Left lung (tissue), 10 donors: Measurements from ENCODE around the gene NEMP1. TPM values are rescaled to one million over a fixed set of nuclear protein-coding genes. Genes with fewer than 3 reads are reported as not detected.

Source experiments
- ATAC-seq: fragments of 200-7000 bp; cut with Tn5 transposase; one replicate; pipeline ENCODE4 v1.9.1; 2020; ENCODE audit warnings: moderate library complexity
- DNase-seq, 4 donors: peaks; one replicate each; pipeline ENCODE4 v3.0.0-alpha.2; 2013 to 2020
- H3K27ac ChIP-seq, 2 donors: fragments of 200-600 bp; sonication (generic) in 1 of 2; one replicate each; pipeline versions ENCODE4 v1.5.0 to v1.8.0; 2020 to 2021
- H3K27me3 ChIP-seq, 2 donors: fragments of 200-600 bp; sonication (generic) in 1 of 2; one replicate each; pipeline versions ENCODE4 v1.5.0 to v1.8.0; 2020 to 2021
- H3K36me3 ChIP-seq, 2 donors: fragments of 200-600 bp; sonication (generic) in 1 of 2; one replicate each; pipeline versions ENCODE4 v1.5.0 to v1.8.0; 2020 to 2021
- H3K4me1 ChIP-seq, 2 donors: fragments of 200-600 bp; one replicate each; pipeline ENCODE4 v1.8.0; 2021
- H3K4me3 ChIP-seq, 2 donors: fragments of 200-600 bp; sonication (generic) in 1 of 2; one replicate each; pipeline versions ENCODE4 v1.5.0 to v1.8.0; 2020 to 2021; ENCODE audit warnings: mild to moderate bottlenecking in 1 of 2
- H3K9me3 ChIP-seq, 2 donors: fragments of 200-600 bp; sonication (generic) in 1 of 2; one replicate each; pipeline versions ENCODE4 v1.5.0 to v1.8.0; 2020 to 2021
- intact Hi-C, 2 donors: fragments of 100-400 bp; cut with DNase I; formaldehyde crosslinking; loops; one replicate each; pipeline versions ENCODE4 v1.11.2 to v1.14.2; 2022
- polyA plus RNA-seq, 6 donors: library from polyadenylated mRNA; unstranded; fragments of 120-200 nt; gene quantifications; one replicate each; pipeline ENCODE4 v1.2.1, GENCODE V29; 2013; ENCODE audit not compliant: insufficient read length in 6 of 6
- total RNA-seq, 2 donors: library from RNA; stranded (reverse); fragmentation: NEBNext Ultra II Directional; extraction: Animal tissue kit (Norgen Biotek cat#: 25700); gene quantifications; one replicate each; pipeline ENCODE4 v1.2.1, GENCODE V29; 2021
- TF ChIP-seq, protein P1 (sequence below), 2 donors: fragments of 200-600 bp; sonication (generic) in 1 of 2; IDR thresholded peaks; one replicate each; pipeline versions ENCODE4 v1.5.0 to v1.8.0; 2021; ENCODE audit warnings: antibody characterized with exemption in 2 of 2
- donor health status: DM: no; HTN: yes; CAD: no.
- donor health status: DM: no; HTN: no; CAD: no.

The NEMP1 gene
- total and polyA plus RNA-seq, 8 donors = 16.4 to 29.2 (median 26.6) TPM

DNA sequence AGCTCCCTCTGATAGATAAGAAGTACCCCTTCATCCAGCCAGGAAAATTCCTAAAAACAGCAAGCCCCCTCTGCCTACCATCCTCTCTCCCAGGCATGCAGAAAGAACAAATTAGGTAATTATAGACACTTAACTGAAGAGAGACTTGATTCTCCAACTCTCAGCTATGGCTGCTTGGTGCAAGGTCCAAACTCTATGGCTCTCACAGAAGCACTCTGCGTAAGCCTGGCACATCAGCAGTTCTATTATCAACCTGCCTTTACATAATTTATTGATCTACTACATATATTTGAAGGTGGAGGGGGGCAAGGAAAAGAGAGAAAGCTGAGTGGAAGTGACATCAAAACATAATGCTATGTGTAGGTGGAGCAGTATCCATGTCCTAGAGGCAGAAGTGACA lies 27.6 kb downstream of the NEMP1 start:
- DNase-seq (no peak), ATAC-seq (no peak)
- intact Hi-C loops = no loop called here
- peaks cover 0 to 40% of the 10 kb centered on the region in 2 donors for H3K4me1 ChIP-seq
- H3K27ac ChIP-seq = no peak overlapping the region
- TF ChIP-seq, protein P1, sequence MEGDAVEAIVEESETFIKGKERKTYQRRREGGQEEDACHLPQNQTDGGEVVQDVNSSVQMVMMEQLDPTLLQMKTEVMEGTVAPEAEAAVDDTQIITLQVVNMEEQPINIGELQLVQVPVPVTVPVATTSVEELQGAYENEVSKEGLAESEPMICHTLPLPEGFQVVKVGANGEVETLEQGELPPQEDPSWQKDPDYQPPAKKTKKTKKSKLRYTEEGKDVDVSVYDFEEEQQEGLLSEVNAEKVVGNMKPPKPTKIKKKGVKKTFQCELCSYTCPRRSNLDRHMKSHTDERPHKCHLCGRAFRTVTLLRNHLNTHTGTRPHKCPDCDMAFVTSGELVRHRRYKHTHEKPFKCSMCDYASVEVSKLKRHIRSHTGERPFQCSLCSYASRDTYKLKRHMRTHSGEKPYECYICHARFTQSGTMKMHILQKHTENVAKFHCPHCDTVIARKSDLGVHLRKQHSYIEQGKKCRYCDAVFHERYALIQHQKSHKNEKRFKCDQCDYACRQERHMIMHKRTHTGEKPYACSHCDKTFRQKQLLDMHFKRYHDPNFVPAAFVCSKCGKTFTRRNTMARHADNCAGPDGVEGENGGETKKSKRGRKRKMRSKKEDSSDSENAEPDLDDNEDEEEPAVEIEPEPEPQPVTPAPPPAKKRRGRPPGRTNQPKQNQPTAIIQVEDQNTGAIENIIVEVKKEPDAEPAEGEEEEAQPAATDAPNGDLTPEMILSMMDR (IDR thresholded peaks at IDR 0.05) = no peak
- H3K36me3 ChIP-seq = no peaks in the 10 kb centered on the region
- H3K9me3 ChIP-seq = no peaks in the 10 kb centered on the region
- H3K27me3 ChIP-seq = no peaks in the 10 kb centered on the region
- no peak overlapping the region for H3K4me3 ChIP-seq

DNA sequence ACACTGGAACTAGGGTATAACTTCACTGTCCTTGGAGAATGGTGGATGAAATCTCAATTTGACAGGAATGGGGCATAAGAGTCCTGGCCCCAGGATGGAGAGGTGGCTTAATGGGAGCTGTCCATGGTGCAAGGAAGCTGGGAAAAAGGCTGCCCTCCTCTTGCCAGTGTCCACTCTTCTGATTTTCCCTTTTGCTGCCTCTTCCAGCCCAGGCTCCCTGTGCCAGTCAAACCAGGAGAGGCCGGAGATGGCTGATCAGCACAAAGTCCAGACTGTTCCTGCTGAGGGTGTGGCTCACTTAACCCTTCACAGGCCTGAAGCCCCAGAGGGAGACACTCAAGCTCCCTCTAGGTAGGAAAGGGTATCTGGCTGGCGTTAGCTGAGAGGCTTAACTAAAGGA lies 28.7 kb downstream of the NEMP1 start, which contains the start of gene MYO1A:
TSS of gene MYO1A (minus strand) at position 240 of the 400 bp plus-strand sequence. CDS start 1,806 bp downstream, outside the sequence.
- Histone ChIP-seq H3K4me3 (no peak within 1 kb of the TSS), H3K4me1 (peaks cover 0 to 38% of the 10 kb centered on the region in 2 donors), H3K27me3 (peaks cover 0 to 6% of the 10 kb centered on the region in 2 donors), H3K36me3 (no peaks in the 10 kb centered on the region), H3K9me3 (no peaks in the 10 kb centered on the region), H3K27ac (peak within 1 kb of the TSS in 1 of 2 donors; percentile 28)
- peak; percentile 42 for ATAC-seq
- TF ChIP-seq, protein P1 (IDR thresholded peaks at IDR 0.05) = no peak
- no peak for DNase-seq
- intact Hi-C loops = no loop called here

DNA sequence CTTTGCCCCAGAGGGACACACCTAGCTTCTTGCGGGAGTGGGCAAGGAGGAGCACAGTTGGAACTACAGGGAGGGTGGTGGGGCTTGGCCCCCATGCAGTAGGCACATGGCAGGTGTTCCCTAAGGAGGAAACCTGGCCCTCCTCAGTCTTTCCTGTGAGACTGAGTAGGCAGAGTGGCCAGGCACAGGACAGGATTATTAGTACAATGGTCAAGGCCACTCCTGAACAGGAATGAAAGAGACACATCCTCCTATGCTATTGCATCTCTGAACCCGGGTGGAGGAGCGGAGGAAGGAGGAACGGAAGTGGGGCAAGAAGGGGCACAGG lies 29.5 kb downstream of the NEMP1 start:
- ATAC-seq (no peak), DNase-seq (no peak)
- no peaks in the 10 kb centered on the region for H3K36me3 ChIP-seq
- intact Hi-C loops = no loop called here
- no peak overlapping the region for H3K4me3 ChIP-seq
- H3K27ac ChIP-seq = peak overlapping the region in 1 of 2 donors; percentile 28
- H3K27me3 ChIP-seq = peaks cover 0 to 6% of the 10 kb centered on the region in 2 donors
- H3K9me3 ChIP-seq = no peaks in the 10 kb centered on the region
- TF ChIP-seq, protein P1 (IDR thresholded peaks at IDR 0.05) = no peak
- peaks cover 0 to 38% of the 10 kb centered on the region in 2 donors for H3K4me1 ChIP-seq

DNA sequence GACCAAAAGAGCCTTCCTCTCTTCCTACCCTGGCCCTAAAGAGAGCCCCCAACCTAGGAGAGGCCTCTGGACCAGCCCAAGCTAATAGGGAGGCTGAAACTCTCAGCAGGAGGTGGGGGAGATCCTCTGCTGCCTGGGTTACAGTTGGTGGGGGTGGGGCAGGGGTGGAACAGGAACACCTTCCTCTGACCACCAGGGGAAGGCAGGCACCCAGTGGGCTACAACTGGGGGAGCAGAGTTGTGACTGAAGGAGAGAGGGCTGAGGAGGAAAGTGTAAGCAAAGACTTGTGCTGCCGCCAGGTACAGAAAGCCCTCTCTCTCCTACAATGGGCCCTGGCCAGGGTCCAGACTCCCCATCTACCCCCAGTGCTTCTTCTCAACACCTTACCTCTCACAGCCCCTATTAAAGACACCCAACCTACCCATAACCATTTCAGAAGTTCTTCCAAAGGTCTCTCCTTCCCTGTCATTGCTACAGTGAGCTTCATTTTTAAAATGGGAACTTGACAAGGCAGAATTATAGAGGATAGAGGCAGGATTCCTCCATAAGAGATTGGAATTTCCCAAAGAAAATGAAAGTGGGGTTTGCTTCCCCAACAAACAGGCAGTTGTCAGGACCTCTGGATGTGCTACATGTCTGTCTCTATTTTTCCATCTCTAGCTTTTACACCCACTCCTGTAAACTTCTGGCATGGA lies 30.0 kb downstream of the NEMP1 start:
- TF ChIP-seq, protein P1 (IDR thresholded peaks at IDR 0.05) = no peak
- Histone ChIP-seq H3K27ac (peak overlapping the region in 1 of 2 donors; percentile 28), H3K4me1 (peaks cover 0 to 38% of the 10 kb centered on the region in 2 donors), H3K36me3 (no peaks in the 10 kb centered on the region), H3K27me3 (peaks cover 0 to 6% of the 10 kb centered on the region in 2 donors), H3K9me3 (no peaks in the 10 kb centered on the region), H3K4me3 (no peak overlapping the region)
- ATAC-seq (no peak), DNase-seq (no peak)
- intact Hi-C loops = no loop called here

DNA sequence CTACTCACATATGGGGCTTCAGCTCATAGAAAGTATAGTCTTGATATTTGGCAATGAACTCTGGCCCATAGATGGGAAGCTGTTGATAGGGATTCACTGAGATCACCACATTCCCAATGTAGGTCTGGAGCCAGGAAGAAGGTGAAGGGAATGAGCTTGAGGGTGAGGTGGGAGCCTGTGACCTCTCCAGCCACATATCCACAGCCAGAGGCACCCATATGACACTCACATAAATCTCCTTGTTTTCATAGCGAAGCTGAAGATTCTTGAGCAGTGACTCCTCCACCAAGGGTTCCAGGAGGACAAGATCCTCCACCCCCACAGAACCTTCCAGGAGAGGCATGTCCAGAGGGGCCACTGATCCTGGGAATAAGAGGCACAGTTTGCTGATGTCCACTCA lies 30.6 kb downstream of the NEMP1 start:
- peaks cover 0 to 38% of the 10 kb centered on the region in 2 donors for H3K4me1 ChIP-seq
- no peak overlapping the region for H3K4me3 ChIP-seq
- ATAC-seq (no peak), DNase-seq (no peak)
- H3K27me3 ChIP-seq = peaks cover 0 to 6% of the 10 kb centered on the region in 2 donors
- H3K9me3 ChIP-seq = no peaks in the 10 kb centered on the region
- H3K27ac ChIP-seq = no peak overlapping the region
- TF ChIP-seq, protein P1 (IDR thresholded peaks at IDR 0.05) = no peak
- intact Hi-C loops = no loop called here
- no peaks in the 10 kb centered on the region for H3K36me3 ChIP-seq
